Large intestine (tissue), 3 donors: ENCODE data around the gene LPCAT3. TPM values are rescaled to one million over a fixed set of nuclear protein-coding genes. Genes with fewer than 3 reads are reported as not detected.
A peak's percentile ranks its signal among the peaks of the same experiment; 100 is the strongest.

ENCODE experiments used
- DNase-seq, 2 donors: peaks; one replicate each; pipeline versions ENCODE4 v3.0.0 to v3.0.0-alpha.2; 2013
- H3K27ac ChIP-seq: one replicate; pipeline ENCODE4 v1.5.1; 2013; ENCODE audit warnings: low read length
- H3K27me3 ChIP-seq: 2 replicates; pipeline ENCODE4 v1.6.1; 2013; ENCODE audit warnings: low read length; ENCODE audit not compliant: control insufficient read depth, insufficient read depth
- H3K36me3 ChIP-seq: 2 replicates; pipeline ENCODE4 v1.6.1; 2013; ENCODE audit warnings: low read length; ENCODE audit not compliant: control insufficient read depth, insufficient read depth
- H3K4me1 ChIP-seq: one replicate; pipeline ENCODE4 v1.6.1; 2013; ENCODE audit warnings: low read length; ENCODE audit not compliant: control insufficient read depth, insufficient read depth
- H3K4me3 ChIP-seq: one replicate; pipeline ENCODE4 v1.5.1; 2013; ENCODE audit warnings: low read length
- H3K9me3 ChIP-seq: one replicate; pipeline ENCODE4 v1.6.1; 2013; ENCODE audit warnings: mild to moderate bottlenecking, low read depth, low read length, moderate library complexity; ENCODE audit not compliant: control insufficient read depth
- WGBS: methylation state at CpG from one replicate; pipeline ENCODE4 v1.1.5; 2013; ENCODE audit warnings: low lambda C conversion rate; ENCODE audit not compliant: insufficient coverage; 5-methylcytosine and 5-hydroxymethylcytosine counted together
- polyA plus RNA-seq: library from polyadenylated mRNA; unstranded; fragments of 120-200 nt; gene quantifications from one replicate; pipeline ENCODE4 v1.2.1, GENCODE V29; 2013

LPCAT3 gene
- polyA plus RNA-seq, 1 donor: 81.6 TPM

DNA sequence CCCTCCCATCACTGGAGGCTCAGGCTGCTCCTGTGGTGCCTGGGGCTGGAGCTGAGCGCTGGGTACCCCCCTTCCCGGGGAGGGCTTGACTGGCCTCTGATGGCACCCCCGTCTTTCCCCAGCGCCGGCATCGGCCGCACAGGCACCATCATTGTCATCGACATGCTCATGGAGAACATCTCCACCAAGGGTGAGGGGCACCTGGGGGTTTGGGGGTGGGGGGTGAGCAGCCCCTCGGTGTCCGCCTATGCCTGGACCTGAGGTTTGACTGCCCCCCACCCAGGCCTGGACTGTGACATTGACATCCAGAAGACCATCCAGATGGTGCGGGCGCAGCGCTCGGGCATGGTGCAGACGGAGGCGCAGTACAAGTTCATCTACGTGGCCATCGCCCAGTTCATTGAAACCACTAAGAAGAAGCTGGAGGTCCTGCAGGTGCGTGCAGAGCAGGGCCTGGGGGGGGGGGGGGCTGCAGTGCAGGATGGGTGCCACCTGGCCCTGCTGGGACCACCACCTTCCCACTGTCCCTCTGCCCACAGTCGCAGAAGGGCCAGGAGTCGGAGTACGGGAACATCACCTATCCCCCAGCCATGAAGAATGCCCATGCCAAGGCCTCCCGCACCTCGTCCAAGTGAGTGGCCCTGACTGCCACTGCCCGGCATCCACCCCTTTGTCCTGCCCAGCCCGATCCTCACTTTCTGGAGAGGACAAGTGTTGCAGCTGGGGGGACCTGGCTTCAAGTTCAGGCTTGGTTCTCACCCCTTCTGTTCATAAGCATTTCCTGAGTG is 58.3 kb downstream of the LPCAT3 start:
- H3K9me3 ChIP-seq: no peaks in the 10 kb centered on the region
- H3K4me1 ChIP-seq: peaks cover 25% of the 10 kb centered on the region
- no peak overlapping the region for H3K4me3 ChIP-seq
- peaks cover 27% of the 10 kb centered on the region for H3K36me3 ChIP-seq
- no peak for DNase-seq
- WGBS: no CpG with 5 or more reads among the region's 26 CpGs
- H3K27me3 ChIP-seq: no peaks in the 10 kb centered on the region
- no peak overlapping the region for H3K27ac ChIP-seq

DNA sequence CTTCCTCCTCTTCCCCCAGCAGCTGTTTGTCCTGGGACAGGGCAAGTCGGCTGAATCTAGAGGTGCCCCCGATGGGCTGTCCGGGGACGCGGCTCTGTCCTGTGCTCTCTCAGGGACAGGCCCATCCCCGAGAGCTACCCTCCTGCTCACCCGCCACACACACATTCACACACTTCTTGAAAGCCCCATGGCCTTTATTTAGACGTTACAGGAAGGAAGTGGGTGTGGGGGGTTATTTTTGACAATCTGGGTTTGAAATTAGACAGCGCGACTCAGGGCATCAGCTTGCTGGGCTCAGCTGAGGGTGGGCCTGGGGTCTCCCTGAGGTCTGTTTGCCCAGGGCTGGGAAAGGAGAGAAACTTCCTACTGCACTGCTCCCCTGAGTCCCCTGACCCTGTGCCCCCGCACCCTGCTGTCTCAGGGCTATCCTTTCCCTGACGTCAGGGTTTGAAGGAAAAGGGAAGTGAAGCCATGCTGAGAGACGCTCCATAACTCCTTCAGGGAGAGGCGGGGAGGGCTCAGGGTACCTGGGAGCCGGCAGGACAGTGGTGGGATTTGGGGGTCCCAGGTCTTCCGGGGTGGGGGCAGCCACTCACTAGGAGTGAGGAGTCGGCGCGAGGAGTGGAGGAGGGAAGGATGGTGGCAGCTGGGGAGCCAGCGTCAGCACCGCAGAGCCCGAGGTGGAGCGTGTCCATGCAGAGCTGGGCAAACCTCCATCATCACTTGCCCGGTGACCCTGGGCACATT is 59.0 kb downstream of the LPCAT3 start:
- DNase-seq: no peak
- Histone ChIP-seq H3K4me3 (no peak overlapping the region), H3K36me3 (peaks cover 25% of the 10 kb centered on the region), H3K27ac (peak overlapping the region; percentile 8), H3K9me3 (no peaks in the 10 kb centered on the region), H3K4me1 (peaks cover 18% of the 10 kb centered on the region), H3K27me3 (no peaks in the 10 kb centered on the region)
- no CpG with 5 or more reads among the region's 24 CpGs for WGBS

DNA sequence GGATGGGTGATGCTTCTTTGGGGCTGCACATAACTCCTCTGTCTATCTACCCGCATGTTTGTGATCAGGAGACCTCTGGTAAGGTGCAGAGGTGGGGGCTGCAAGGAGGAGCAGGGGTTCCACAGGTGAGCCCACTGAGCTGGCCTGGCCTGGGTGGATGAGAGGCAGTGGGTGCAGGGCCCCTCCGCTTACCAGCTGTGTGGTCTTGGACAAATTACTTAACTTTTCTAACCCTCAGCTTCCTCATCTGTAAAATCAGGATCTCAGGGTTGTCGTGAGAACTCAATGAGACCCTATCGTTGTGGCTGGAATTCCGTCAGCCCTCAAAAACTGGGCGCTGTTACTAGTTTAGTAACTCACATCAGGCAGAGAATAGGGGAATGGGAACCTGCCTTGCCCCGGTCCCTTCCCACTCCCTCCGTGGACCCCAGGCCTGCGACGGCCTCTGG is 59.6 kb downstream of the LPCAT3 start:
- no peak overlapping the region for H3K4me3 ChIP-seq
- peaks cover 23% of the 10 kb centered on the region for H3K36me3 ChIP-seq
- no peaks in the 10 kb centered on the region for H3K27me3 ChIP-seq
- peak overlapping the region; percentile 8 for H3K27ac ChIP-seq
- DNase-seq: no peak
- whole genome bisulfite sequencing: no CpG with 5 or more reads among the region's 10 CpGs
- no peaks in the 10 kb centered on the region for H3K9me3 ChIP-seq
- H3K4me1 ChIP-seq: peaks cover 18% of the 10 kb centered on the region

DNA sequence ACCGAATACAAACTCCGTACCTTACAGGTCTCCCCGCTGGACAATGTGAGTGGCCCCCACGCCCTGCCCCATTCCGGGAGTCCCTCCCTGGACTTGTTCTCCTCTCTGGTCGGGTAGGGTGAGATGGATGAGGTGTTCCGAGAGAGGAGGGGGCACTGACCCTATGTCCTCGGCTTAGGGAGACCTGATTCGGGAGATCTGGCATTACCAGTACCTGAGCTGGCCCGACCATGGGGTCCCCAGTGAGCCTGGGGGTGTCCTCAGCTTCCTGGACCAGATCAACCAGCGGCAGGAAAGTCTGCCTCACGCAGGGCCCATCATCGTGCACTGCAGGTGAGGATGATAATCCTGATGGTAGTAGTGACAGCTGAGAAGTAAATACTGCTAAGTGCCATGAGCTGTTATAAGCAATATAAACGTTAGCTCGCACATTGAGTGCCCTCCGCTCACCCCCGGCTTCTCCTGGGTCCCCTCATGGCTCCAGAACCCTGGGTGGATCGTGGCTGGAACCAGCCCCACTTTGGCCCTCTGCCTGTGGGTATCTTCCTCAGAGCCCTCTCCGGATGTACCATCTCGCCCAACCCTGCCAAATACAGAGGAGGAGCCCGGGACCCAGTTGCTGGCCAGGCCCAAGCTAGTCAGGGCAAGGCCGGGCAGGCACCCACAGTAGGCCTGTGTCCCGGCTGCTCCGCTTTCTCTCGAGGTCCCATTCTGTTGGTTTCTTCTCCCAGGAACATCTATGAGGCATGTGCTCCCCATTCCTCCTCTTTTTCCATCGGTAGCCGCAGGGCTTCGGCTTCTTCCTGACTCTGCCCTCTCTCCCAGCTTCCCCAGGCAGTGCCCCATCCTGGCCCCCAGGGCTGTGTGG is 60.3 kb downstream of the LPCAT3 start:
- peaks cover 23% of the 10 kb centered on the region for H3K36me3 ChIP-seq

DNA sequence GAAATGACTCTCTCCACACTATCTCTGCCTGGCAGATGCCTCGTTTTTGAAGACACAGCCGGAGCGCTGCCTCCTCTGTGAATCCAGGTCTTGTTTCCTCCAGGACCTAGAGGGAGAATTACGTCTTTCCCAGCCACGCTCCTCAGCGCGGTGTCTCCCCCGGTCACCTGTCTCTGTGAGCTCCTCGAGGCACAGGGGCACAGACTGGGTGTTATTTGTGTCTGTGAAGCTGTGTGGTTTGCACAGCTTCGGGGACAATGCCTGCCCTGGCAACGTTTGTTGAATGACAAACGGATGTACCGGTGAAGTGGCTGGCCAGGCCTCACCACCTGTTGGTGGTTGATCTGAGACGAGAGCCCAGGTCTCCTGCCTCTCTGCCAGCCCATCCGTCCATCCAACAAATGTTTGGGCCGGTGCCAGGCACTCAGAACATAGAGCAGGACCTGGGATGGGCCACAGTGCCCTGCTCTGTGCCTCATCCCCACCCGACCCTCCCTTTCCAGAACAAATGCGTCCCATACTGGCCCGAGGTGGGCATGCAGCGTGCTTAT is 61.0 kb downstream of the LPCAT3 start:
- no CpG with 5 or more reads among the region's 20 CpGs for WGBS
- peaks cover 18% of the 10 kb centered on the region for H3K4me1 ChIP-seq
- no peak overlapping the region for H3K27ac ChIP-seq
- DNase-seq: no peak
- H3K9me3 ChIP-seq: no peaks in the 10 kb centered on the region
- peaks cover 23% of the 10 kb centered on the region for H3K36me3 ChIP-seq
- H3K27me3 ChIP-seq: no peaks in the 10 kb centered on the region
- no peak overlapping the region for H3K4me3 ChIP-seq

More for the DNA sequence above, 60.3 kb downstream of the LPCAT3 start:
- DNase-seq: no peak
- H3K4me3 ChIP-seq: no peak overlapping the region
- H3K27ac ChIP-seq: no peak overlapping the region
- H3K9me3 ChIP-seq: no peaks in the 10 kb centered on the region
- no peaks in the 10 kb centered on the region for H3K27me3 ChIP-seq
- no CpG with 5 or more reads among the region's 28 CpGs for WGBS
- peaks cover 18% of the 10 kb centered on the region for H3K4me1 ChIP-seq

DNA sequence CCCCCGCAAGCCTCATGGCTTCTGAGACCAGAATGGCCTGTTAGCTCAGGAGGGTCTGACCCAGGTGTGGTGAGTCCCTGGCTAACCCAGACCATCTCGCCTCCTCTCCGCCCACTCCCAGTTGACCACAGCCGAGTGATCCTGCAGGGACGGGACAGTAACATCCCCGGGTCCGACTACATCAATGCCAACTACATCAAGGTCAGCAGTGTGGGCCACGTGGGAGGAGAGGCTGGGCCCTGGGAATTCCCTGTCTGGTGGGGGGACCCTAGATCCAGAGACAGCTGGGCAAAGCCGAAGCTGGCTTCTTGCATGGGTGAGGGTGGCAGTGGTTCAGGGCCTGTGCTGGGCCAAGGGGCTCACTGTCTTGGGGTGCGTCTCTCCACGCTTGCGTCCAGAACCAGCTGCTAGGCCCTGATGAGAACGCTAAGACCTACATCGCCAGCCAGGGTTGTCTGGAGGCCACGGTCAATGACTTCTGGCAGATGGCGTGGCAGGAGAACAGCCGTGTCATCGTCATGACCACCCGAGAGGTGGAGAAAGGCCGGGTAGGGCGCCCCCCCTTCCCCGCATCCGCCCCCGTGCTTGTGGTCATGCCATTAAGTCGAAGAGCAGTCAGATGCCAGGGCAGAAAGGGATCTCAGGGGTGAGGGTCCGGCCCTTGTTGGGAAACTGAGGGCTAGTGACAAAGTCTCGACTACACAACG is 62.1 kb downstream of the LPCAT3 start:
- H3K4me1 ChIP-seq: peaks cover 9% of the 10 kb centered on the region
- WGBS: no CpG with 5 or more reads among the region's 28 CpGs
- H3K27me3 ChIP-seq: no peaks in the 10 kb centered on the region
- no peak overlapping the region for H3K4me3 ChIP-seq
- peaks cover 23% of the 10 kb centered on the region for H3K36me3 ChIP-seq
- no peak for DNase-seq
- H3K9me3 ChIP-seq: no peaks in the 10 kb centered on the region
- H3K27ac ChIP-seq: no peak overlapping the region

DNA sequence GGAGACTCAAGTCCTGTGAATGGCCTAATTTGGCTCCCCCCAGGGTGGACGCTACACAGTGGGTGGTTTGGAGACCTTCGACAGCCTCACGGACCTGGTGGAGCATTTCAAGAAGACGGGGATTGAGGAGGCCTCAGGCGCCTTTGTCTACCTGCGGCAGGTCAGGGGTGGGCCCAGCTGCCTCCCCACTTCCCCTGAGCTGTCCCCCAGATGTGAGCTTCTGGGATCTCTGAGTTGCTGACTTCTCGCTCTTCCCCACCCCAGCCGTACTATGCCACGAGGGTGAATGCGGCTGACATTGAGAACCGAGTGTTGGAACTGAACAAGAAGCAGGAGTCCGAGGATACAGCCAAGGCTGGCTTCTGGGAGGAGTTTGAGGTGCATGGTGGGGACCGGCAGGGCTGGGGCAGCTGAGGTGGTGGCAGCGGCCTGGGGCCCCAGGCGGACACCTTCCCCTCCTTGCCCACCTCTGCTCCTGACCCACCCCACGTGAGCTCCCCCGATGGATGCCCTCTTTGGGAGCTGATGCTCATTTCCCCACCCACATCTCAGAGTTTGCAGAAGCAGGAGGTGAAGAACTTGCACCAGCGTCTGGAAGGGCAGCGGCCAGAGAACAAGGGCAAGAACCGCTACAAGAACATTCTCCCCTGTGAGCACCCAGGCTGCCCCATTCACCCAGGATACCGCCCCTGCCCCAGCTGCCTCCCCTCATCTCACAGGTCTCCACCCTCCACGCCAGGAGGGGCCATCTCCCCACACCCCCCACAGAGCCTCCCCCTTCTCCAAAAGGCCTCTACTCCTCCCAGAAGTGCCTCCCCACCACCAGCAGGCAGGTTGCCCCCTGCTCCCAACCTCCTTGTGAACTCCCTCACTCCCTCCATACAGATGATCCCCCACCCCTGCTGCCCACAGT is 62.9 kb downstream of the LPCAT3 start:
- peaks cover 23% of the 10 kb centered on the region for H3K36me3 ChIP-seq

DNA sequence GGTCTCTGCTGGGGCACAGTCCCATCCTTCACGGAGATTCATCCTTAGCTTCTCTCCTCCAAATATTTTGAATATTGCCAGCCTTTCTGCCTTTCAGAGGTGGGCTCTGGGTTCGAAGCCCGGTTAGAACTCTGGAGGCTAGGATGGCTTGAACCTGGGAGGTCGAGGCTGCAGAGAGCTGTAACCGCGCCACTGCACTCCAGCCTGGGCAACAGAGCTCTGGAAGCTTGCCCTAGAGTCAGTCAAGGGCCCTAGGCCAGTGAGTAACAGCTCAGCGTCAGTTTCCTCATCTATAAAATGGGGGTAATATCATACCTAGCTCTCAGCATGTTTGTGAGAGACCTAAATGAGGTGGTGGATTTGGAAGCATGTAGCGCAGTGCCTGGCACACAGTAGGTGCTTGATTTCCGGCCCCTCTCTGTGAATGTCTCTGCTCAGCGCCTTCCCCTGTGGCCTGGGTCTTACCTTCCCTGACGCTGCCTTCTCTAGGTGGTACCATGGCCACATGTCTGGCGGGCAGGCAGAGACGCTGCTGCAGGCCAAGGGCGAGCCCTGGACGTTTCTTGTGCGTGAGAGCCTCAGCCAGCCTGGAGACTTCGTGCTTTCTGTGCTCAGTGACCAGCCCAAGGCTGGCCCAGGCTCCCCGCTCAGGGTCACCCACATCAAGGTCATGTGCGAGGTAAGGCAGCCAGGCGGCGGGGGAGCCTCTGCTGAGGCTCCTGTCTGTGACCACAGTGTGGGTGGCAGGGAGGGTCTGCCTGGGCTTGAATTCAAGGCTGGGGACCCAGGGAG is 63.8 kb downstream of the LPCAT3 start:
- Histone ChIP-seq H3K4me3 (no peak overlapping the region), H3K9me3 (no peaks in the 10 kb centered on the region), H3K36me3 (peaks cover 23% of the 10 kb centered on the region), H3K4me1 (no peaks in the 10 kb centered on the region), H3K27me3 (no peaks in the 10 kb centered on the region), H3K27ac (peak overlapping the region; percentile 23)
- whole genome bisulfite sequencing: no CpG with 5 or more reads among the region's 21 CpGs
- DNase-seq: no peak

More for the DNA sequence above, 62.9 kb downstream of the LPCAT3 start:
- H3K4me3 ChIP-seq: no peak overlapping the region
- H3K27ac ChIP-seq: no peak overlapping the region
- no peaks in the 10 kb centered on the region for H3K9me3 ChIP-seq
- no peak for DNase-seq
- H3K4me1 ChIP-seq: peaks cover 2% of the 10 kb centered on the region
- H3K27me3 ChIP-seq: no peaks in the 10 kb centered on the region
- WGBS: no CpG with 5 or more reads among the region's 22 CpGs
